Hepatocyte (in vitro differentiated cells): ENCODE measurements around the gene POLR3H.

ENCODE experiments used
- EZH2 ChIP-seq: fragments of 200-600 bp; sonication (generic); IDR thresholded peaks from 2 replicates; pipeline ENCODE4 v1.6.1; 2016; ENCODE audit warnings: antibody characterized with exemption, mild to moderate bottlenecking, borderline replicate concordance
- EZH2phosphoT487 ChIP-seq: fragments of 200-600 bp; sonication (generic); IDR thresholded peaks from one replicate; pipeline ENCODE4 v1.6.1; 2018; ENCODE audit warnings: antibody characterized with exemption, mild to moderate bottlenecking, low read depth, moderate library complexity; ENCODE audit not compliant: unreplicated experiment, severe bottlenecking
- TF ChIP-seq, protein P1 (sequence below): fragments of 200-600 bp; sonication (generic); IDR thresholded peaks from 2 replicates; pipeline ENCODE4 v1.5.1; 2016; ENCODE audit warnings: antibody characterized with exemption, mild to moderate bottlenecking; ENCODE audit not compliant: poor library complexity

- TF ChIP-seq EZH2 (no peak), EZH2phosphoT487 (no peak)
- TF ChIP-seq, protein P1, sequence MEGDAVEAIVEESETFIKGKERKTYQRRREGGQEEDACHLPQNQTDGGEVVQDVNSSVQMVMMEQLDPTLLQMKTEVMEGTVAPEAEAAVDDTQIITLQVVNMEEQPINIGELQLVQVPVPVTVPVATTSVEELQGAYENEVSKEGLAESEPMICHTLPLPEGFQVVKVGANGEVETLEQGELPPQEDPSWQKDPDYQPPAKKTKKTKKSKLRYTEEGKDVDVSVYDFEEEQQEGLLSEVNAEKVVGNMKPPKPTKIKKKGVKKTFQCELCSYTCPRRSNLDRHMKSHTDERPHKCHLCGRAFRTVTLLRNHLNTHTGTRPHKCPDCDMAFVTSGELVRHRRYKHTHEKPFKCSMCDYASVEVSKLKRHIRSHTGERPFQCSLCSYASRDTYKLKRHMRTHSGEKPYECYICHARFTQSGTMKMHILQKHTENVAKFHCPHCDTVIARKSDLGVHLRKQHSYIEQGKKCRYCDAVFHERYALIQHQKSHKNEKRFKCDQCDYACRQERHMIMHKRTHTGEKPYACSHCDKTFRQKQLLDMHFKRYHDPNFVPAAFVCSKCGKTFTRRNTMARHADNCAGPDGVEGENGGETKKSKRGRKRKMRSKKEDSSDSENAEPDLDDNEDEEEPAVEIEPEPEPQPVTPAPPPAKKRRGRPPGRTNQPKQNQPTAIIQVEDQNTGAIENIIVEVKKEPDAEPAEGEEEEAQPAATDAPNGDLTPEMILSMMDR: no peak
Measured at GRCh38 chr22:41499624-41500280, 44.5 kb downstream of the POLR3H start.
